ENCODE results near the gene RXYLT1. TPM values are rescaled to one million over a fixed set of nuclear protein-coding genes. Genes with fewer than 3 reads are reported as not detected.
"Not testable (repeated sequence)": the region's sequence is repeated elsewhere in the genome, so short reads cannot be mapped to it uniquely, and the experiment has no call there.

Gene RXYLT1
- total RNA-seq, 1 donor from 2014 or later: 8.4 TPM

DNA sequence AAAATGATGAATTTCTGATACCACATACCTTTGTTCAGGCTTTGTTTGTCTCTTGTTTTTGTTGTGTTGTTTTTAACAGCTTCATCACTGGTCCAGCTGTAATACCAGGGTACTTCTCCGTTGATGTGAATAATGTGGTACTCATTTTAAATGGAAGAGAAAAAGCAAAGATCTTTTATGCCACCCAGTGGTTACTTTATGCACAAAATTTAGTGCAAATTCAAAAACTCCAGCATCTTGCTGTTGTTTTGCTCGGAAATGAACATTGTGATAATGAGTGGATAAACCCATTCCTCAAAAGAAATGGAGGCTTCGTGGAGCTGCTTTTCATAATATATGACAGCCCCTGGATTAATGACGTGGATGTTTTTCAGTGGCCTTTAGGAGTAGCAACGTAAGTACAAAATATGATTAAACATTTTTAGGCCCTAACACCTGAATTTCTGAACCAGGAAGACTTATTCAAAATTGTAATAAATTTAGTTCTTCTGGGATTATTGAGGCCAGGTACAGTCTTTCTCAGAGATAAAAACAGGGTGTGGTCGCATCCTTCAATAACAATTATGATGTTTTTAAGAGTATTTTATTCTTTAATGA, 22.4 kb downstream of the RXYLT1 start:
- DNase-seq (ENCODE audit: low read depth, low spot score): no peak

DNA sequence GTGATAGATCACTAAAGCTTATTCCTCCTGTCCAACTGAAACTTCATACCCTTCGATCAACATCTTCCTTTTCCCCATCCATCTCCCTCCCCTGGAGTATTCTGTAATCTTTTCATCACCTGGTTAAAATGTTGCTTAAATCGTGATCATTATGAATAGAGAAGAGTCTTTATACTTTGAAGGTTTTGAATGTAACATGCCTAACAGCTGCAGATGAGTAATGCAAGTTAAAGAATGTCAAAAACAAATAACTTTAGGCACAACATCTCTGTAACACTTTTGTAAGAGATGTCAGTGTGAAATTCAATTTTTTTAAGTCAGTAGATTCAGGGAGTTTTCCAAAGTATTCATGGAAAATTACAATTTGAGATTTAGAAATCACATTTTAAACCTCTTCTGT, 25.0 kb downstream of the RXYLT1 start:
- DNase-seq (ENCODE audit: low read depth, low spot score): no peak

DNA sequence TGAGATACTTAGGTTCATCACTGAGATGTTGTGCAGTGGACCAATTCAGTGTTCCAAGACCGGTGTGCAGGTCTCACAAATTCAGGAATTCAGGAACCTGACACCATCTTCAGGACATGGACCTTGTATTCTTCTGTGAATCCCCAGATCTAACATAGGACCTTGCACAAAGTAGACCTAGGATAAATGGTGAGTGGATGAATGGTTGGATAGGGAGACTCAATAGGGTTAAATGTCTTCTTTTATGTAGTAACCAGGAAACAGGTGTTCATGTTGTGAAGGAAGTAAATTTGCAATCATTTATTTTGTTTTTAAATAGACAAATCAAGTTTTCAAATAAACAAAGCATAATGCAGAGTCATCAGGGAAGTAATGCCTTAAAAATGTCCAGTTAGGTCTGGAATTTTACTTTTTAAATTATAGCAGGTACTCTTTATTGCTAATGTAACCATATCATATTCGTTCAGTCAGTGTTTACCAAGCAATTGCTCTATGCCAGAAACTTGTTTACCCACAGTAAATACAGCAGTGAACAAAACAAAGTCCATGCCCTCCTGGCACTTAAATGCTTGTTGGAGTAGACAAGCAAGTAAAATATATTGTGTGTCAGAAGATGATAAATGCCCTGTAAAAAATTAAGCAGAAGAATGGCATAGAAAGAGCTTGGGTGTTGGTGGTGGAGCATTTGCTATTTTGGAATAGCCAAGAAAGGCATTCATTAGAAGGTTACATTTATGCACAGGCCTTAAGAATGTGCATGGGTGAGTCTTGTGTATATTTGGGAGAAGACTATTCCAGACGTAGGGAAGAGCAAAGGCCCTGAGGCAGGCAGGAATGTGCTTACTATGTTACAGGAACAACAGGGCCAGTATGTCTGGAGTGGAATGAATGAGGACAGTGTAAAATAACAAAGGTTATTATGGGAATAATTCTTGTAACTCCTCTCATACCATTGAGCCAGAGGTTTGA, 26.3 kb downstream of the RXYLT1 start:
- DNase-seq (ENCODE audit: low read depth, low spot score): no peak

DNA sequence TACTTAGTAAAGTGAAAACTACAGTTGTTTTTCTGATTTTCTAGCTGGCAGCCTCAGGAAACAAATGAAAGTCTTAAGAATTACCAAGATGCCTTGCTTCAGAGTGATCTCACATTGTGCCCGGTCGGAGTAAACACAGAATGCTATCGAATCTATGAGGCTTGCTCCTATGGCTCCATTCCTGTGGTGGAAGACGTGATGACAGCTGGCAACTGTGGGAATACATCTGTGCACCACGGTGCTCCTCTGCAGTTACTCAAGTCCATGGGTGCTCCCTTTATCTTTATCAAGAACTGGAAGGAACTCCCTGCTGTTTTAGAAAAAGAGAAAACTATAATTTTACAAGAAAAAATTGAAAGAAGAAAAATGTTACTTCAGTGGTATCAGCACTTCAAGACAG, 28.9 kb downstream of the RXYLT1 start:
- no peak for DNase-seq (ENCODE audit: low read depth, low spot score)

DNA sequence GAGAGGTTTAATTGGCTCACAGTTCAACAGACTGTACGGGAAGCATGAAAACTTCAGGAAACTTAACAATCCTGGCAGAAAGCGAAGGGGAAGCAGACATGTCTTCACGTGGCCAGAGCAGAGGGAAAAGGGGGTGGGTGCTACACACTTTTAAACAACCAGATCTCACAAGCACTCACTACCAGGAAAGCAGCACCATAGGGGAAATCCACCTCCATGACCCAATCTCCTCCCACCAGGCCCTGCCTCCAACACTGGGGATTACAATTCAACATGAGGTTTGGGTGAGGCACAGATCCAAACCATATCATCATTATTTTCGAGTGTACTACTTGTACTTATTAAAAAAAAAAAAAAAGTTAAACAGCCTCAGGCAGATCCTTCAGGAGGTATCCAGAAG, 29.9 kb downstream of the RXYLT1 start:
- DNase-seq (ENCODE audit: low read depth, low spot score): no peak

DNA sequence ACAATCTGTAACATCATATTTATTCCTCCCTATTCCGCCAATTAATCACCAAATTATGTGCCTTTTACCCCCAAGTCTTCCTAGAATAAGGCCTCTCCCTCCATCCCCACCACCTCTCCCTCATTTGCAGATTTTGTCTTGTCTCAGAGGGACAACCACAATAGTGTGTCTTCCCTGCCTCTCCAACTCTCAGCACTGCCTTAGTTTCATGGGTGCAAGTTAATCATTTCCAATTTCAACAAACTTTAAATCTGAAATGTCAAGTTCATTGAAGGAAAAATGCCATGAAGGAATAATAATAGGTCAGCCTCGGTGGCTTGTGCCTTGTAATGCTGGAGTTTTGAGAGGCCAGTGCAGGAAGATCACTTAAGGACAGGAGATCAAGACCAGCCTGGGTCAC, 31.6 kb downstream of the RXYLT1 start:
- no peak for DNase-seq (ENCODE audit: low read depth, low spot score)

DNA sequence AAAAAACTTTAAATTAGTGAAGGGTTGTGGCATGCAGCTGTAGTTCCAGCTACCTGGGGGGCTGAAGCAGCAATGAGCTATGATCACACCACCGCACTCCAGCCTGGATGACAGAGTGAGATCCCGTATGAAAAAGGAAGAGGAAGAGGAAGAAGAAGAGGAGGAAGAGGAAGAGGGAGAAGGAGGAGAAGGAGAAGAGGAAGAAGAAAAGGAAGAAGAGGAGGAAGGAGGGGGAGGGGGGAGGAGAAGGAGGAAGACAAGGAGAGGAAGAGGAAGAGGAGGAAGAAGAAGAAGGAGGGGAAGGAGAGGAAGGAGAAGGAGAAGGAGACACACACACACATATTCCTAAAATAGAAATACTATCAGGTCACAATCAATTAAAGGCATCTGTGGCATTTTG, 32.0 kb downstream of the RXYLT1 start:
- no peak for DNase-seq (ENCODE audit: low read depth, low spot score)

DNA sequence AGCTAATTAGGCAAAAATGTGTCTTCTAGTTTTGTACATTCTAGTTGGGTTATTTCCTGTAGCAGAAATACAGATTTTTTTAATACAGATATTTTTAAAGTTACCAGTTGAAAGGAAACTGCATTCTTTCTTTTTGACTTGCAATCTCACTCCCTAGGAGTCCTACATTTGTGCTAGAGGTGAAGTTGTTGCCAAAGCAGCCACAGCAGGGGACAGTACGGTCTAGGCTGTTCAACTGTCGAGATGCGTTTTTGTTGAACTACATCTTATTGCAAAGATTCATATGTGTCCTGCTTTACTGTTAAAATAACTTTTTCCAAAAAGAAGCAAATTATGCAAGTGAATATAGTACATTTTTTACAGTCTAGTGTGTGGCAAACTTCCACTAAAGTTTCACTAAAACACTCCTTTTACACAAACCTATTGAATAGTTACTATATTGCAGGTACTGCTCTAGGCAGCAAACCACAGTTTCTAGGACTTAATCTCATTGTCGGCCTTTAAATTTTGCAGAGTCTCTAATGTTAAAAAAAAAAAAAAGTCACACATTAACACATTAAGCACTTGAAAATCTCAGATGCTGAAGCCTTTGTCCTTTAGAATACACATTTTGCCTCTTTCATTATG, 34.5 kb downstream of the RXYLT1 start:
- no peak for DNase-seq (ENCODE audit: low read depth, low spot score)

DNA sequence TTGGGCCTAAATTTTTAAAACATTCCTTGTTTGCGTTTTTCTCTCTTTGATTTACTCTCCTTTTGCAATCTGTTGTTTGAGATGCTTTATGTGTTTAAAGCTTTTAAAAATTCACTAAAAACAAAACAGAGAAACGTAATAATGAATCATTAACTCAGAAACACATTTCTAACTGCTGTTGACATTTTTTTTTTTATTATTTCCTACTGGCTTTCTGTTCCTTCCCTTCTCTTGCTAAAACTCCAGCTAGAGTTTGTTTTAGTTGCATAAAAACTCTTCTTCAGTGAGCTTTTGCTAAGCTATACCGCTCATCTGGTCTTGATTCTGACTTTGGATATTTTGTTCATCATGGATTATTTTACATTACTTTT, 35.8 kb downstream of the RXYLT1 start:
- no peak for DNase-seq (ENCODE audit: low read depth, low spot score)

DNA sequence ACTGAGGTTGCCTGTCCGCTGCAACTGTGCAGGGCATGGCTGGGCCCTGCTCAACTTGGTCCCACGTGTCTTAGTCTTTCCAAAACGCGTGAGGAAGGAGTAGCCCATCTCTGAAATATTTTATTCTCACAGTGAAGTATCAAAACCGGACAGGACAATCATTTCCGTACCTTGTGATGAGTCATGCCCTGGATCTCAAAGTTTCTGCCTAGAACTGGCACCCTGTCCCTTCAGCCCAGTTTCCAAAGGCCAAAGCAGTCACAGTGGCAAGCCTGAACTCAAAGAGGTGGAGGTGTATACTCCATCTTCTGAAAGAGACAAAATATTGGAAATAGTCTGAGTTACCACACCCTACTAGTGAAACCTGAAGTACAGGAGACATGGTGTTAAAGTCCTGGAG, 36.3 kb downstream of the RXYLT1 start:
- no peak for DNase-seq (ENCODE audit: low read depth, low spot score)

DNA sequence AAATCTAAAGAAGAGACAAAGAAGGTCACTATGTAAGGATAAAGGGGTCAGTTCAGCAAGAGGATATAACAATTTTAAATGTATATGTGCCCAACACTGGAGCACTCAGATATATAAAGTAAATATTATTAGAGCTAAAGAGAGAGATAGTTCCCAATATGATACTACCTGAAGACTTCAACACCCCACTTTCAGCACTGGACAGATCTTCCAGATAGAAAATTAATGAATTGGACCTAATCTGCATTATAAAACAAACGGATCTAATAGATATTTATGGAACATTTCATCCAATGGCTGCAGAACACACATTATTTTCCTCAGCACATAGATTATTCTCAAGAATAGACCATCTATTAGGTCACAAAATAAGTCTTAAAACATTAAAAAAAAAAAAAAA, 40.7 kb downstream of the RXYLT1 start:
- DNase-seq (ENCODE audit: low read depth, low spot score): no peak

DNA sequence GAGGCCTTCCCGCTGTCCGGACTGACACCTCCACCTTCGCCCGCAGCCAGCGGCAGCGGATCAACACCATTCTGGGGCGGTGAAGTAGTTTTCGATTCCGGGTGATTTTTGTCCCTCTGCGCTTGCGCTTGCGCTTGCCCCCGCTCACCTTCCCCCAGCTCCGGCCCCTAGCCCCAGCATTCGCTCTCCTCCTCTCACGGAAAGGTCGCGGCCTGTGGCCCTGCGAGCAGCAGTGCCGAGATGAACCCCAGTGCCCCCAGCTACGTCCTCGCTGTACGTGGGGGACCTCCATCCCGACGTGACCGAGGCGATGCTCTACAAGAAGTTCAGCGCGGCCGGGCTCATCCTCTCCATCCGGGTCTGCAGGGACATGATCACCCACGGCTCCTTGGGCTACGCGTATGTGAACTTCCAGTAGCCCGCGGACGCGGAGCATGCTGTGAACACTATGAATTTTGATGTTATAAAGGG, 42.1 kb downstream of the RXYLT1 start:
- no peak for DNase-seq (ENCODE audit: low read depth, low spot score)

DNA sequence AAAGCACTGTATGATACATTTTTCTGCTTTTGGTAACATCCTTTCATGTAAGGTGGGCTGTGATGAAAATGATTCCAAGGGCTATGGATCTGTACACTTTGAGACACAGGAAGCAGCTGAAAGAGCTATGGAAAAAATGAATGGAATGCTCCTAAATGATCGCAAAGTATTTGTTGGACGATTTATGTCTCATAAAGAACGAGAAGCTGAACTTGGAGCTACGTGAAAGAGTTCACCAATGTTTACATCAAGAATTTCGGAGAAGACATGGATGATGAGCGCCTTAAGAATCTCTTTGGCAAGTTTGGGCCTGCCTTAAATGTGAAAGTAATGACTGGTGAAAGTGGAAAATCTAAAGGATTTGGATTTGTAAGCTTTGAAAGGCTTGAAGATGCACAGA, 42.6 kb downstream of the RXYLT1 start:
- no peak for DNase-seq (ENCODE audit: low read depth, low spot score)

DNA sequence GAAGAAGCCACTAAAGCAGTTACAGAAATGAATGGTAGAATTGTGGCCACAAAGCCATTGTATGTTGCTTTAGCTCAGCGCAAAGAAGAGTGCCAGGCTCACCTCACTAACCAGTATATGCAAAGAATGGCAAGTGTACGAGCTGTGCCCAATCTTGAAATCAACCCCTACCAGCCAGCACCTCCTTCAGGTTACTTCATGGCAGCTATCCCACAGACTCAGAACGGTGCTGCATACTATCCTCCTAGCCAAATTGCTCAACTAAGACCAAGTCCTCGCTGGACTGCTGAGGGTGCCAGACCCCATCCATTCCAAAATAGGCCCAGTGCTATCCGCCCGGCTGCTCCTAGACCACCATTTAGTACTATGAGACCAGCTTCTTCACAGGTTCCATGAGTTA, 43.3 kb downstream of the RXYLT1 start:
- no peak for DNase-seq (ENCODE audit: low read depth, low spot score)

DNA sequence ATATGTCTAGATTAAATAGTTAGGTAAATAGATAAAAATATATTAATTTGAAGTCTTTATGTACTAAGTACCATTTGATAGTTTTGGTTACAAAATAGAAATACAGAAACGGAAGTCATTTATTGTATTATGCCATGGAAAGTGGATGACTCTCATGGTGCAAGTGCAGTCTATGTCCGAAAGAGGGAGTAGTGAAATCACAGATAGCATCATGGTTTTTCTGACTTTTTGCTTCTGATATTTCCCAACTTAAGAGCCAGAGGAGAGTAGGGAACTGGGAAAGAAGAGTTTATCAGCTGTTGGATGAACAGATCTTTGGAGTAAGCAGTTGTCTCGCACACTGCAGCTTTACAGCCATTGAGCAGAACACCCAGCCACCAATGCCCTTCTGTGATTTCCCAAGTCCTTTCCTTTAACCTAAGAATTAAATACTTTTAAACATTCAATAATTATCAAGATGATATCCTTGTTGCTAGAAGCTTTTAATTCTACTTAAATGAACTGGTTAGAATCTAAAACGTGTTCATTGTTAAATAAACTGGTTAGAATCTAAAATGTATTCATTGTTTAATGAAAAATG, 46.4 kb downstream of the RXYLT1 start:
- DNase-seq (ENCODE audit: low read depth, low spot score): no peak

DNA sequence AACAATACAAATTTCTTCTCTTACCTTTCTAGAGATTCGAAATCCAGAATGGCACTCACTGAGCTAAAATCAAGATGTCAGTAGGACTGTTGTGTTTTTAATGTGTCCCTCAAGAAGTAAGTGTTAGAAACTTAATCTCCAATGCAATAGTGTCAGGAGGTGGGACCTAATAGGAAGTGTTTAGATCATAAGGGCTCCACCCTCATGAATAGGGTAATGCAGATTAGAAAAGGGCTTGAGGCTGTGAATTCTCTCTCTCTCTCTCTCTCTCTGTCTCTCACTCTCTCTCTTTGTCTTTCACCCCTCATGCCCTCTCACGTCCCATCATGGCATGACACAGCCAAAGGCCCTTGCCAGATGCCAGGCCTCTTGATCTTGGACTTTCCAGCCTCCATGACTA, 49.2 kb downstream of the RXYLT1 start:
- DNase-seq (ENCODE audit: low read depth, low spot score): no peak

DNA sequence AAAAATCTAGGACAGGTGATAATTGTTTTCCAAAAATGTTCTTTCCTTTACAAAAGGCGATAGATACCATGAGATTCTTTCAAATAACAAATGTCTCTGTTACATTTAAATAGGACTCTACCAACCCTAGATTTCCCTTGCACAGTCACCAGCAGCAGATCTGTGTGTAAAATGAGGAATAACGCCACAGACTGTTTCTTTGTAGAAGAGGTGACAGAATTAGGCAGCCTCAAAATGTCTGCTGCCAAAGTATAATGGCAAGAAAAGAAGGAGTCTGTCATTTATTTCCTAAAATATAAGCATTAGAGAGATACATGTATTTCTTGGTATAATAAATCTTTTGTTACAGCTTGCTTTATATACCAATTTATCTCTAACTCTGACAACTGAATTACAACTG, 56.3 kb downstream of the RXYLT1 start:
- DNase-seq (ENCODE audit: low read depth, low spot score): no peak

DNA sequence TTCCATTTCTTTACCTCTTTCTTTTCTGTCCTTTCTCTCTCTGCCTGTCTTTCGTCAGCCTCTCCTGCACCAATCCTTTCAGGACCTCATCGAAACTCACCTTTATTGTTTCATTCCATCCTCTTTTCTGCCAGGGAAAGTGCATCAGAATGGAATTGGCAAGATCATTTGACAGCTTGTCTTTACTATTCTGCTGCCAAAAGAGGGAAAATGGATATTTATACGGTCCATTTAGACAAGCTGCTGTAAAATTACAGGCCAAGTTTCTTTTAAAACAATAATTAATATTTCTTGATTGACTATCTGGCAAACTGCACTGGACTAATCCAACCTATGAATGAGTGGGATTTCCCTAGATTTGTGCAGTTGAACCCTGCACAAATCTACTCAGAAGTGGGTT, 57.2 kb downstream of the RXYLT1 start:
- DNase-seq (ENCODE audit: low read depth, low spot score): no peak

DNA sequence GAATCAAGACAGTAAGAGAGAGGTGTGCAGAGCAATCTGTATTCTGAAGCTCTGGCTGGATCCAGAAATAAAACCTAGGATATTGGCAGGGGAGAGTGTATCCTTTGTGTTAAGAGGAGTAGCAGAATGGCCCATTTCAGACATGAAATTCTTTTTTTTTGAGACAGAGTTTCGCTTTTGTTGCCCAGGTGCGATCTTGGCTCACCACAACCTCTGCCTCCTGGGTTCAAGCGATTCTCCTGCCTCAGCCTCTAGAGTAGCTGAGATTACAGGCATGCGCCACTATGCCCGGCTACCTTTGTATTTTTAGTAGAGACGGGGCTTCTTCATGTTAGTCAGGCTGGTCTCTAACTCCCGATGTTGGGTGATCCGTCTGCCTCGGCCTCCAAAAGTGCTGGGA, 58.7 kb downstream of the RXYLT1 start:
- DNase-seq (ENCODE audit: low read depth, low spot score): no peak

DNA sequence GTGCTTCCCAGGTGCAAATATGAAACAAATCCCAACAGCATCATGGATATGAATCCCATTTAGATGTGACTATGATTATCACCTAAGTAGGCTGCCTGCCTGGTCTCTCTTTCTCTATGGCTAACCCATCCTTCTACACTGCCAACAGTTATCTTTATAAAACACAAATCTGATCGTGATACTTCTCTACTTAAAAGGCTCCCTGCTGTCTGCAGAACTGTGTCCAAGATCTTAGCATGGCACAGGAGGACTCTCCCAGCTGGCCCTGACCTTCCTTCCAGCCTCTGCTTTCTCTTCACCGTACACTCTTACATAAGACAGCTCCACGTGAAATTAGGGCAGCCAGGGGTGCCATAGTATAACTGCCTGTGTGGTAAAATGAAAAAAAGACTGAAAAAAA, 61.3 kb downstream of the RXYLT1 start:
- no peak for DNase-seq (ENCODE audit: low read depth, low spot score)

DNA sequence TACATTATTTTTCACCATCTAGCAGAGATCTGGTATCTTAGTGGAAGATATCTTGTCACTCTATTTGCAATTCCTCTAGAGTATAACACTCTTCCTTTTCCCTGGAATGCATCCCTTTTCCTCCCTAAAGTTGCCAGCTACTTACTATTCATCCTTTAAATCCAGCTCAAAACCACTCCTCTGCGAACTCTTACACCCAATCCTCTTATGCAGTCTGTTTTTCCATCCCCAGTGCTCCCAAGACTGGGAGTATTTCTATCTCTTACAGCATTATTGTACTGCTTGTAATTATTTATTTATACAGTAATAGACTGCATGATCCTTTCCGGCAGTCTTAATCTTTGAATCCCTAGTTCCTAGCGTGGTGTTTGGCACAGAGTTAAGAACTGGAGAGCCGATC, 61.9 kb downstream of the RXYLT1 start:
- no peak for DNase-seq (ENCODE audit: low read depth, low spot score)

DNA sequence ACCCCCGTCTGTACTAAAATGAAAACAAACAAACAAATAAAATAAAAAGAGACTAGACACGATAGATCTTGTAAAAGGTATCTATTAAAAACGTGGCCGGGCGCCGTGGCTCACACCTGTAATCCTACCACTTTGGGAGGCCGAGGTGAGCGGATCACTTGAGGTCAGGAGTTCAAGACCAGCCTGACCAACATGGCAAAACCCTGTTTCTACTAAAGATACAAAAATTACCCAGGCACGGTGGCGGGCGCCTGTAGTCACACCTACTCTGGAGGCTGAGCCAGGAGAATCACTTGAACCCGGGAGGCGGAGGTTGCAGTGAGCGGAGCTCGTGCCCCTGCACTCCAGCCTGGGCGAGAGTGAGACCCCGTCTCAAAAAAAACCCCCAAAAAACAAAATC, 63.0 kb downstream of the RXYLT1 start:
- DNase-seq (ENCODE audit: low read depth, low spot score): not testable (repeated sequence)
